ENCODE data around the gene ANKEF1.
A peak's percentile ranks its signal among the peaks of the same experiment; 100 is the strongest.

Gene ANKEF1

DNA sequence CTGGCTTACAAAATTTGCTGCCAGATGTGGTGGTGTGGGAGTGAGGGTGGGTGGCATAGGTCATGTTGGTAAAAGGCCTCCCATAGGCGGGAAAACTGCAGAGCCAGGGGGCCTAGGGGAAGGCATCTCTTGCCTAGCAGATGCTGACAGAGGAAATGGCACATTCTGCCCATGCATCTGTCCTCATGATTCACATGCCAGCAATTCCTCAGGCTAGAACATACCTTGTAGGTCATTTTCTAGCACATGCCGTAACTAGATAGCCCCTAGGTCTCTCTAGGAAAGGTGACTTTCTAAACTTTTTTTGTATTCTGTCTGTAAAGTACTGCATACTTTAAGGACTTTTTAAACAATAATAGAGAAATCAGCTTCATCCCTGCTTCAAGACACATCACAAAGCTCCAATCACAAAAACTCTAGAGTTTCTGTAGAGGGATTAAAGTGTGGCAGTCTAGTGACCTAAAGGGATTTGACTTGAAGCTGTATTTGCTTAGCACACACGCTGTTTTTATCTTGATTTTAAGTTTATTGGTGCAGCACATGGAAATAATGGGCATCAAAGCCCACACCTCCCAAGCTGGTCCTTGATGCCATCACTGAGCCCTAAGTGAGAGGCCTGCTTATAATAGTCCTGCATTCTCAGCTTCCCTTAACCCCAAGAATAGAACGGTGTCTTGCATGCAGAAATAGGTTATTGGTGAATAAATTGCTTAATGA, 55.2 kb downstream of the ANKEF1 start:
- no peak for DNase-seq

DNA sequence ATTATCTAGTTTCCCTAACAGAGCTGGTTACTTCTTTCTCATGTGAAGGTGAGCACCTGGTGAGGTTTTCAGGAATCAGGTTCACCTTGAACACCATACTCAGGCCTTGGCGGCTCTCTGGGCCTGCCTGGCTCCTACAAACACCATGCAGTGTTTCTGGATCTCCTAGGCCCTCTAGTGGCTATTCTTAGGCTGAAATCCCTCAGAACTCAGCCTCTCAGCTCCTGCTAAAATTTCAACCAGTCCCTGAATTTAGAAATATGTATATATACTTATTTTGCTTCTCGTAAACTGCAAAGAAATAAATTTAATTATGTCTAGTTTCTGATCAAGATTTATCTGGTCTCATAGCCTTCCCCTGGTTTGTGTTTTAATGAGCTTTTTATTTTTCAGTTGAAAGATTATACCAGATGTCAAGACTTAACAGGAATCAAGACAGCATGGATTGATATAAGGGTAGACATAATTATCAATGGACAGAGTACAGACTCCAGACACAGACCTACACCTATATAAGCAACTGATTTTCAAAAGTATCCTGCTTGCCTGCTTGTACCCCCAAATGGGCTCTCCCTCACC, 55.9 kb downstream of the ANKEF1 start:
- DNase-seq = peak in 1 of 5 experiments; percentile 34

DNA sequence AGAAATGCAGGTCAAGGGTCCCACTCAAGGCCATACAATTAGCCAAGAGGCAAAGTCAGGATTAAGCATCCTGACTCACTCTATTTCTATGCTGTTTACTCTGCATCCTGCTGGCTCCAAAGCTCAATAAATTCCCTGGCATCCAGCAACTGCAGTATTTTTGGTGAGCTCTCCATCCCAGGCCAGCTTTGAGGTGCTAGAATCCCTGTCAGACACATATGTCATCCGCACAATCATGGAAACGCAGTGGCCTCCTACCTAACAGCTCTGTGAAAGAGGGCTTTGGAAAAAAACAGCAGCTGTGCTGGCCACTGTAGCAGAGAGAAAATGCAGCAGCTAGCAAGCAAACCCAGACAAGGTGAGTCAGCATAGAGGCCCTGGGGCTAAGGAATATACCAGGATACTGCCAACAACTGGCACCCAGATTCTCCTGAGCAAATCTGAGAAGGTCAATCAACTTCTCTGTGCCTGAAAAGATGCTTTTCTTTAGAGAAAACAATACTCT, 58.4 kb downstream of the ANKEF1 start:
- DNase-seq = no peak

DNA sequence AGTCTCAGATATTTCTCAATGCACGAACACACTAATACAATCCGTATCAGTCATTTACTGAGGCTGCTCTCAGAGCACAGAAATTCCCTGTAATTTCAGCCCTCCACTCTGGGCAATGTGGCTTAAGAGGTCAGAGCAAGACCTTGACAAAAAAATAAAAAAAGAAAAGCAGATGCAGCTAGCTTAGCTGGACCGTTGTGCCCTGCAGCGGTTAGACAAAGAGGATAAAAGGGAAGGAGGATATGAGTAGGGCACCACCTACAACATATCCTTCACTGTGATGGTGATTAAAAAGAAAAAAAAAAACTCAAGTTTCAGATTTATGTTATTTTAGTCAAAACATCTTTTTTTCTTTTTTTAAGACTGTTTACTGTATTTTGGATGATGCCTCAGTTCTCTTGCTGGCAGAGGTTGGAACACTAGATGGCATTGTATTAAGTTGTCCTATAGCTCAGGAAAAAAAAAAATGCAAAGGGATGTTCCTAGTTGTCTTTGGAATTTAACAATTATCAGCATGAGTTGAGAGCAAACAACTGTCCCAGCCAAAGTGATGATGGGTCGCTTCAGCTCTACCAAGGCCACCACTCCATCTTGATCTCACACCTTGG, 59.9 kb downstream of the ANKEF1 start:
- no peak for DNase-seq

DNA sequence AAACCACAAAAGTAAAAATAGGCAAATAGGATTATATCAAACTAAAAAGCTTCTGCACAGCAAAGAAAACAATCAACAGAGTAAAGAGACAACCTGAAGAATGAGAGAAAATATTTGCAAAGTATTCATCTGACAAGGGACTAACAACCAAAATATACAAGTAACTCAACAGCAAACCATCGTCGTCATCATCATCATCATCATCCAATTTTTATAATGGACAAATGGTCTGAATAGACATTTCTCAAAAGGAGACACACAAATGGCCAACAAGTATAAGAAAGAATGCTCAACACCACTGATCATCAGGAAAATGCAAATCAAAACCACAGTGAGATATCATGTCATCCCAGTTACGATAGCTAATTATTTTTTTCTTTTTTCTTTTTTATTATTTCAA, 62.0 kb downstream of the ANKEF1 start:
- DNase-seq = no peak

DNA sequence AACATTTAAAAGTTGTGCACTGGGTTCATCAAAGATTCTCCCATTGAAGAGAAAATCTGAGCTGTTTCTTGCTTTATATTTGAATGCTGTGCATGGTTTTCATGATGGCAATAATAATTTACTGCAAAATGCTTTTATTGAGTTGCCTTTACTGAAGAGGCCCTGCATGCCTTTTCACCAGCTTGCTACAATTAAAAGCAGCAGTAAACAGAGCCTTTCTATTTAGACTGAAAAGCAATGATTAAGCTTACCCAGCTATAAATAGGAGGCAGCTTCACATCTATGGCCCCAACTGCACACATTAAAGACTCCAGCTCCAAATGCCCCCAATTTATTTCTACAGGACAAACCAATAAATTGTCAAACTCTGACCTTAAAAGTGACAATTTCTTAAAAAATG, 70.3 kb downstream of the ANKEF1 start:
- no peak for DNase-seq

Measured in T-helper 2 cell (primary cell).